MM.1S (cell line): ENCODE measurements around the gene SNX20.

Experiments used
- DNase-seq: peaks from one replicate; pipeline ENCODE4 v3.0.0-alpha.2; 2015
- H2AFZ ChIP-seq: fragments of 300-600 bp; sonication (generic); 2 replicates; pipeline ENCODE4 v1.6.0; 2016; ENCODE audit warnings: antibody characterized with exemption, low read length
- H3F3A ChIP-seq: fragments of 300-600 bp; sonication (generic); 2 replicates; pipeline ENCODE4 v1.6.1; 2016; ENCODE audit warnings: mild to moderate bottlenecking, antibody characterized with exemption, low read length, moderate library complexity, mixed read lengths; ENCODE audit not compliant: insufficient read depth
- H3K27ac ChIP-seq: fragments of 300-600 bp; sonication (generic); 2 replicates; pipeline ENCODE4 v1.5.1; 2016; ENCODE audit warnings: mild to moderate bottlenecking, low read length
- H3K27me3 ChIP-seq: fragments of 300-600 bp; sonication (generic); replicated peaks from 2 replicates; pipeline ENCODE4 v1.6.0; 2016; ENCODE audit warnings: low read length; ENCODE audit not compliant: insufficient read depth
- H3K36me3 ChIP-seq: fragments of 300-600 bp; sonication (generic); replicated peaks from 2 replicates; pipeline ENCODE4 v1.6.1; 2016; ENCODE audit warnings: mild to moderate bottlenecking, low read length, mixed read lengths; ENCODE audit not compliant: insufficient read depth
- H3K4me1 ChIP-seq: fragments of 300-600 bp; sonication (generic); 2 replicates; pipeline ENCODE4 v1.6.1; 2016; ENCODE audit warnings: low read length, mixed read lengths
- H3K4me2 ChIP-seq: fragments of 300-600 bp; sonication (generic); 2 replicates; pipeline ENCODE4 v1.6.0; 2016; ENCODE audit warnings: low read depth, low read length
- H3K4me3 ChIP-seq: fragments of 300-600 bp; sonication (generic); 2 replicates; pipeline ENCODE4 v1.5.1; 2016; ENCODE audit warnings: low read length, mixed read lengths
- H3K79me2 ChIP-seq: fragments of 300-600 bp; sonication (generic); 2 replicates; pipeline ENCODE4 v1.6.1; 2016; ENCODE audit warnings: mixed run types, low read length, mixed read lengths
- H3K9ac ChIP-seq: fragments of 300-600 bp; sonication (generic); 2 replicates; pipeline ENCODE4 v1.6.1; 2016; ENCODE audit warnings: low read length, mixed read lengths
- H3K9me2 ChIP-seq: fragments of 300-600 bp; sonication (generic); replicated peaks from 2 replicates; pipeline ENCODE4 v1.6.1; 2016; ENCODE audit warnings: mild to moderate bottlenecking, low read length, mixed read lengths; ENCODE audit not compliant: insufficient read depth
- H3K9me3 ChIP-seq: fragments of 300-600 bp; sonication (generic); replicated peaks from 2 replicates; pipeline ENCODE4 v1.6.1; 2016; ENCODE audit warnings: mild to moderate bottlenecking, low read length, mixed read lengths; ENCODE audit not compliant: insufficient read depth
- H4K20me1 ChIP-seq: fragments of 300-600 bp; sonication (generic); 2 replicates; pipeline ENCODE4 v1.6.1; 2016; ENCODE audit warnings: mild to moderate bottlenecking, low read length, moderate library complexity, mixed read lengths; ENCODE audit not compliant: insufficient read depth
- EZH2 ChIP-seq: fragments of 300-600 bp; sonication (generic); optimal IDR thresholded peaks from 2 replicates; pipeline ENCODE3; 2017; ENCODE audit warnings: low read depth, mild to moderate bottlenecking, antibody characterized with exemption, low read length, mixed read lengths
- EZH2phosphoT487 ChIP-seq: fragments of 300-600 bp; sonication (generic); IDR thresholded peaks from 2 replicates; pipeline ENCODE4 v1.6.1; 2018; ENCODE audit warnings: antibody characterized with exemption, low read length
- TF ChIP-seq, protein P1 (sequence below): fragments of 300-600 bp; sonication (generic); IDR thresholded peaks from 2 replicates; pipeline ENCODE4 v1.5.1; 2016; ENCODE audit warnings: antibody characterized with exemption, low read length, mixed read lengths

Gene SNX20

GRCh38 chr16:50704245-50704644, 23.1 kb upstream of the SNX20 start:
- DNase-seq, result no peak
- H3K9me3 ChIP-seq, result no peaks in the 10 kb centered on the region
- TF ChIP-seq, protein P1, sequence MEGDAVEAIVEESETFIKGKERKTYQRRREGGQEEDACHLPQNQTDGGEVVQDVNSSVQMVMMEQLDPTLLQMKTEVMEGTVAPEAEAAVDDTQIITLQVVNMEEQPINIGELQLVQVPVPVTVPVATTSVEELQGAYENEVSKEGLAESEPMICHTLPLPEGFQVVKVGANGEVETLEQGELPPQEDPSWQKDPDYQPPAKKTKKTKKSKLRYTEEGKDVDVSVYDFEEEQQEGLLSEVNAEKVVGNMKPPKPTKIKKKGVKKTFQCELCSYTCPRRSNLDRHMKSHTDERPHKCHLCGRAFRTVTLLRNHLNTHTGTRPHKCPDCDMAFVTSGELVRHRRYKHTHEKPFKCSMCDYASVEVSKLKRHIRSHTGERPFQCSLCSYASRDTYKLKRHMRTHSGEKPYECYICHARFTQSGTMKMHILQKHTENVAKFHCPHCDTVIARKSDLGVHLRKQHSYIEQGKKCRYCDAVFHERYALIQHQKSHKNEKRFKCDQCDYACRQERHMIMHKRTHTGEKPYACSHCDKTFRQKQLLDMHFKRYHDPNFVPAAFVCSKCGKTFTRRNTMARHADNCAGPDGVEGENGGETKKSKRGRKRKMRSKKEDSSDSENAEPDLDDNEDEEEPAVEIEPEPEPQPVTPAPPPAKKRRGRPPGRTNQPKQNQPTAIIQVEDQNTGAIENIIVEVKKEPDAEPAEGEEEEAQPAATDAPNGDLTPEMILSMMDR, result no peak
- TF ChIP-seq EZH2phosphoT487 (no peak), EZH2 (no peak)
- H2AFZ ChIP-seq, result no peak overlapping the region
- peaks cover 3% of the 10 kb centered on the region for H3K4me1 ChIP-seq
- H3K4me2 ChIP-seq, result no peak overlapping the region
- no peaks in the 10 kb centered on the region for H3K27me3 ChIP-seq
- no peaks in the 10 kb centered on the region for H3K36me3 ChIP-seq
- no peaks in the 10 kb centered on the region for H3F3A ChIP-seq
- no peaks in the 10 kb centered on the region for H3K79me2 ChIP-seq
- H4K20me1 ChIP-seq, result no peaks in the 10 kb centered on the region
- no peak overlapping the region for H3K4me3 ChIP-seq
- H3K9me2 ChIP-seq, result no peaks in the 10 kb centered on the region
- H3K27ac ChIP-seq, result no peak overlapping the region
- H3K9ac ChIP-seq, result no peak overlapping the region

DNA sequence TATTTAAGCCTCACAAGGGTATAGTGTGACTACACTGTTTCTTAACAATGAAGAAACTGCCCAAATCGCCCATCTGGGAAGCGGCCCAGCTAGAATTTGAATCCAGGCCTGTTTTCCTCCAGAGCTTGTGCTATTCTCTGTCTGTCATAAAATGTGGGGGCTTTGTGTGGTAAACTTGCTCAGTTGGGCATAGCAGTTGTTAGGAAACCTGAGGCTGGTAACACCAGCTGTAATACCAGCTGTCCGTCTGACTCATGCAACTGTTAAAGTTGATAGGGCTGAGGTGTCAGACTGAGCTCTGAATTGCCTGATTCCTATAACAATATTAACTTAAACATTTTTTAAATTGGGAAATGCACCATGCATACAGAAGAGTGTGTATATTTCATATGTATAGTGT, 21.6 kb upstream of the SNX20 start:
- Histone ChIP-seq H3K4me3 (no peak overlapping the region), H3K9me3 (no peaks in the 10 kb centered on the region), H3K4me1 (peaks cover 8% of the 10 kb centered on the region), H3K9me2 (no peaks in the 10 kb centered on the region), H2AFZ (no peak overlapping the region), H3K27ac (no peak overlapping the region), H3F3A (peaks cover 5% of the 10 kb centered on the region; the same call in 1 of the 2 replicates), H3K27me3 (no peaks in the 10 kb centered on the region), H3K79me2 (peaks cover 2% of the 10 kb centered on the region; the same call in 1 of the 2 replicates), H3K4me2 (no peak overlapping the region), H4K20me1 (no peaks in the 10 kb centered on the region), H3K36me3 (no peaks in the 10 kb centered on the region), H3K9ac (no peak overlapping the region)
- TF ChIP-seq, protein P1, result no peak
- TF ChIP-seq EZH2phosphoT487, result no peak
- TF ChIP-seq EZH2, result no peak
- no peak for DNase-seq

DNA sequence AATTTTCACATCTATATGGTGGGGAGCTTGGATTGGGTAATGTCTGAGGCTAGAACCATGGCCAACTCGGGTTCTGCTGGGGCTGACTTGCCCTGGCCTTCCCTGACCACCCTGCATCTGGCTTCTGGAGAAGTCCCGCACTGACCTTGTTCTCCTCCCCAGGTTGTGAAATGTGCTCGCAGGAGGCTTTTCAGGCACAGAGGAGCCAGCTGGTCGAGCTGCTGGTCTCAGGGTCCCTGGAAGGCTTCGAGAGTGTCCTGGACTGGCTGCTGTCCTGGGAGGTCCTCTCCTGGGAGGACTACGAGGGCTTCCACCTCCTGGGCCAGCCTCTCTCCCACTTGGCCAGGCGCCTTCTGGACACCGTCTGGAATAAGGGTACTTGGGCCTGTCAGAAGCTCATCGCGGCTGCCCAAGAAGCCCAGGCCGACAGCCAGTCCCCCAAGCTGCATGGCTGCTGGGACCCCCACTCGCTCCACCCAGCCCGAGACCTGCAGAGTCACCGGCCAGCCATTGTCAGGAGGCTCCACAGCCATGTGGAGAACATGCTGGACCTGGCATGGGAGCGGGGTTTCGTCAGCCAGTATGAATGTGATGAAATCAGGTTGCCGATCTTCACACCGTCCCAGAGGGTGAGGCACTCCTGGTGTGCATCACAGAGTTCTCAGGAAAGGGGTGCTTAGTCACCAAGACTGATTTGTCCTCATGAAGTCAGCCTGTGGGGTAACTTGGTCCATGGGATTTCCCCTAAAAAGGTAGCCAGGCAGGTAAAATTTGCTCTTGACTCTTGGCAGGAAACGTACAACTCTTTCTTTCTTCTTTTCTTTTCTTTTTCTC, 18.4 kb upstream of the SNX20 start:
- H3F3A ChIP-seq, result peaks cover 22% of the 10 kb centered on the region; the same call in 1 of the 2 replicates
- no peak overlapping the region for H2AFZ ChIP-seq
- no peaks in the 10 kb centered on the region for H3K9me2 ChIP-seq
- H3K4me2 ChIP-seq, result no peak overlapping the region
- H3K36me3 ChIP-seq, result no peaks in the 10 kb centered on the region
- H3K79me2 ChIP-seq, result peaks cover 14% of the 10 kb centered on the region
- H3K9ac ChIP-seq, result no peak overlapping the region
- no peaks in the 10 kb centered on the region for H3K27me3 ChIP-seq
- no peak for DNase-seq
- TF ChIP-seq, protein P1, result no peak
- no peak for TF ChIP-seq EZH2phosphoT487
- peaks cover 36% of the 10 kb centered on the region for H3K4me1 ChIP-seq
- H4K20me1 ChIP-seq, result no peaks in the 10 kb centered on the region
- H3K27ac ChIP-seq, result no peak overlapping the region
- H3K9me3 ChIP-seq, result no peaks in the 10 kb centered on the region
- H3K4me3 ChIP-seq, result no peak overlapping the region
